B cell (primary cell): ENCODE data around the gene ELF3.

ENCODE experiments used
- CTCF ChIP-seq: fragments of 200-600 bp; IDR thresholded peaks from one replicate; pipeline ENCODE4 v1.8.0; 2022; ENCODE audit warnings: antibody characterized with exemption, mild to moderate bottlenecking
- EZH2 ChIP-seq: IDR thresholded peaks from 2 replicates; pipeline ENCODE4 v1.6.1; 2012; ENCODE audit warnings: borderline replicate concordance, low read depth, mild to moderate bottlenecking, moderate library complexity, low read length; ENCODE audit not compliant: insufficient read depth, poor library complexity, severe bottlenecking

- no peak for TF ChIP-seq CTCF
- TF ChIP-seq EZH2 = no peak
These were observed 6.7 kb downstream of the ELF3 start for GRCh38 chr1:202016811-202017748.
